A549 (cell line): ENCODE measurements around the gene FGF2.

Experiments used
- BCL3 ChIP-seq: fragments of >200 bp; sonication (Bioruptor Twin); formaldehyde crosslinking; IDR thresholded peaks from 3 replicates; pipeline ENCODE4 v1.6.1; 2016
- CEBPB ChIP-seq, 2 experiments: fragments of >200 bp in 1 of 2; sonication (Bioruptor Twin) in 1 of 2; formaldehyde crosslinking in 1 of 2; IDR thresholded peaks; 2 replicates each; pipeline ENCODE4 v1.6.1; 2012 to 2016
- CTCF ChIP-seq: fragments of >200 bp; sonication (Bioruptor Twin); formaldehyde crosslinking; IDR thresholded peaks from 3 replicates; pipeline ENCODE4 v1.5.1; 2016
- EP300 ChIP-seq, 2 experiments: fragments of >200 bp; sonication (Bioruptor Twin); formaldehyde crosslinking; IDR thresholded peaks; 2 replicates in 1 of 2; 3 replicates in 1 of 2; pipeline ENCODE4 v1.6.1; 2016 to 2017
- KDM5A ChIP-seq: fragments of 200-600 bp; sonication (generic); IDR thresholded peaks from 2 replicates; pipeline ENCODE4 v1.6.1; 2016; ENCODE audit warnings: antibody characterized with exemption, mild to moderate bottlenecking
- MAX ChIP-seq: IDR thresholded peaks from 2 replicates; pipeline ENCODE4 v1.6.1; 2012
- NPAS2 ChIP-seq: fragments of 250-450 bp; sonication (Bioruptor Pico); IDR thresholded peaks from 2 replicates; pipeline ENCODE4 v1.8.0; 2022; ENCODE audit warnings: mild to moderate bottlenecking, moderate library complexity, borderline replicate concordance
- PHF8 ChIP-seq: fragments of 200-600 bp; sonication (generic); IDR thresholded peaks from 2 replicates; pipeline ENCODE4 v1.6.1; 2016; ENCODE audit warnings: low read depth, mild to moderate bottlenecking, antibody characterized with exemption, moderate library complexity, borderline replicate concordance
- POLR2A ChIP-seq: IDR thresholded peaks from 2 replicates; pipeline ENCODE4 v1.6.1; 2012; ENCODE audit warnings: mild to moderate bottlenecking, low read length
- RAD21 ChIP-seq, 2 experiments: fragments of >200 bp in 1 of 2; sonication (Bioruptor Twin) in 1 of 2; formaldehyde crosslinking in 1 of 2; IDR thresholded peaks in 1 of 2; conservative IDR thresholded peaks in 1 of 2; 2 replicates in 1 of 2; 3 replicates in 1 of 2; pipeline ENCODE4 v1.6.1; 2012 to 2018; ENCODE audit warnings: inconsistent platforms in 1 of 2
- RFX5 ChIP-seq: fragments of 450-650 bp; IDR thresholded peaks from 2 replicates; pipeline ENCODE4 v1.7.1; 2014; ENCODE audit warnings: antibody characterized with exemption, mild to moderate bottlenecking, moderate library complexity
- USF2 ChIP-seq: fragments of 450-650 bp; IDR thresholded peaks from 2 replicates; pipeline ENCODE4 v1.6.1; 2014; ENCODE audit warnings: antibody characterized with exemption
- ZSCAN20 ChIP-seq: fragments of 250-450 bp; sonication (Bioruptor Pico); IDR thresholded peaks from 2 replicates; pipeline ENCODE4 v1.8.0; 2022; ENCODE audit warnings: mild to moderate bottlenecking, moderate library complexity

GRCh38 chr4:122788935-122789334 is 37.7 kb upstream of the FGF2 start:
- no peak for TF ChIP-seq CTCF
- TF ChIP-seq POLR2A, result no peak
- TF ChIP-seq RAD21 (conservative IDR thresholded peaks at IDR 0.05 in 1 of 2, IDR thresholded peaks at IDR 0.05 in 1 of 2), result no peak
- TF ChIP-seq EP300 (IDR thresholded peaks at IDR 0.05), result no peak
- TF ChIP-seq KDM5A, result no peak
- no peak for TF ChIP-seq BCL3
- no peak for TF ChIP-seq NPAS2 (CRISPR knock-in tag)
- TF ChIP-seq CEBPB (IDR thresholded peaks at IDR 0.05), result no peak
- TF ChIP-seq RFX5, result no peak
- TF ChIP-seq PHF8, result no peak
- TF ChIP-seq USF2, result no peak
- TF ChIP-seq MAX, result no peak
- TF ChIP-seq ZSCAN20, result no peak
